Nephron (organoid): ENCODE results near the gene ACP5.
A peak's percentile ranks its signal among the peaks of the same experiment; 100 is the strongest.
"Not testable (repeated sequence)": the region's sequence is repeated elsewhere in the genome, so short reads cannot be mapped to it uniquely, and the experiment has no call there.

Experiments used
- H3K27ac Mint-ChIP-seq, 3 experiments: 2 replicates each; pipeline ENCODE4 v1.8.0; 2020; ENCODE audit warnings: mixed read lengths in 3 of 3, mild to moderate bottlenecking in 2 of 3, moderate library complexity in 1 of 3
- H3K27me3 Mint-ChIP-seq: 2 replicates; pipeline ENCODE4 v1.8.0; 2021; ENCODE audit warnings: low read depth, mild to moderate bottlenecking, moderate library complexity, mixed read lengths
- H3K36me3 Mint-ChIP-seq: 2 replicates; pipeline ENCODE4 v1.8.0; 2020; ENCODE audit warnings: low read depth, mixed read lengths
- H3K4me1 Mint-ChIP-seq: 2 replicates; pipeline ENCODE4 v1.8.0; 2020; ENCODE audit warnings: mixed read lengths
- H3K4me3 Mint-ChIP-seq, 3 experiments: 2 replicates each; pipeline ENCODE4 v1.8.0; 2020; ENCODE audit warnings: mild to moderate bottlenecking in 3 of 3, mixed read lengths in 3 of 3, moderate library complexity in 2 of 3
- H3K9me3 Mint-ChIP-seq: 2 replicates; pipeline ENCODE4 v1.8.0; 2020; ENCODE audit warnings: mixed read lengths
- CTCF ChIP-seq, 3 experiments: fragments of 200-600 bp; sonication (generic); IDR thresholded peaks; one replicate each; pipeline ENCODE4 v1.5.0; 2021; ENCODE audit warnings: antibody characterized with exemption in 3 of 3; ENCODE audit not compliant: unreplicated experiment in 3 of 3

ACP5 gene

GRCh38 chr19:11586331-11586730 is 8.9 kb upstream of the ACP5 start:
- H3K4me1 Mint-ChIP-seq = peaks cover 3% of the 10 kb centered on the region
- no peaks in the 10 kb centered on the region for H3K36me3 Mint-ChIP-seq
- H3K27ac Mint-ChIP-seq = no peak overlapping the region
- peaks cover 3% of the 10 kb centered on the region for H3K27me3 Mint-ChIP-seq
- H3K9me3 Mint-ChIP-seq = no peaks in the 10 kb centered on the region
- TF ChIP-seq CTCF (IDR thresholded peaks at IDR 0.05; ENCODE audit: unreplicated experiment in 3 of 3) = no peak
- no peak overlapping the region for H3K4me3 Mint-ChIP-seq

- no peak for TF ChIP-seq CTCF (IDR thresholded peaks at IDR 0.05; ENCODE audit: unreplicated experiment in 3 of 3)
- Mint-ChIP-seq H3K27me3 (peaks cover 11% of the 10 kb centered on the region), H3K36me3 (no peaks in the 10 kb centered on the region), H3K27ac (peak overlapping the region in 1 of 3 experiments; percentile 34), H3K9me3 (no peaks in the 10 kb centered on the region), H3K4me3 (no peak overlapping the region), H3K4me1 (peaks cover 3% of the 10 kb centered on the region)
These were observed 4.3 kb upstream of the ACP5 start for GRCh38 chr19:11581740-11582139.

GRCh38 chr19:11580116-11580515 is 2.7 kb upstream of the ACP5 start:
- Mint-ChIP-seq H3K27ac (no peak overlapping the region), H3K4me3 (no peak overlapping the region), H3K4me1 (peaks cover 3% of the 10 kb centered on the region), H3K9me3 (no peaks in the 10 kb centered on the region), H3K27me3 (peaks cover 11% of the 10 kb centered on the region), H3K36me3 (no peaks in the 10 kb centered on the region)
- no peak for TF ChIP-seq CTCF (IDR thresholded peaks at IDR 0.05; ENCODE audit: unreplicated experiment in 3 of 3)

- Mint-ChIP-seq H3K9me3 (no peaks in the 10 kb centered on the region), H3K27ac (no peak overlapping the region), H3K36me3 (no peaks in the 10 kb centered on the region), H3K4me1 (peaks cover 3% of the 10 kb centered on the region), H3K27me3 (peaks cover 11% of the 10 kb centered on the region), H3K4me3 (peak overlapping the region; percentile 38 to 60 (median 43))
- TF ChIP-seq CTCF (IDR thresholded peaks at IDR 0.05; ENCODE audit: unreplicated experiment in 3 of 3) = no peak
These were observed 1.1 kb upstream of the ACP5 start for GRCh38 chr19:11578258-11579142.

GRCh38 chr19:11576227-11576626 is 1.2 kb downstream of the ACP5 start:
- H3K36me3 Mint-ChIP-seq = no peaks in the 10 kb centered on the region
- no peaks in the 10 kb centered on the region for H3K4me1 Mint-ChIP-seq
- no peak overlapping the region for H3K27ac Mint-ChIP-seq
- peaks cover 11% of the 10 kb centered on the region for H3K27me3 Mint-ChIP-seq
- peak overlapping the region in 1 of 3 experiments; percentile 9 for H3K4me3 Mint-ChIP-seq
- H3K9me3 Mint-ChIP-seq = no peaks in the 10 kb centered on the region
- no peak for TF ChIP-seq CTCF (IDR thresholded peaks at IDR 0.05; ENCODE audit: unreplicated experiment in 3 of 3)

- H3K36me3 Mint-ChIP-seq = no peaks in the 10 kb centered on the region
- no peak for TF ChIP-seq CTCF (IDR thresholded peaks at IDR 0.05; ENCODE audit: unreplicated experiment in 3 of 3)
- H3K27me3 Mint-ChIP-seq = peaks cover 6% of the 10 kb centered on the region
- H3K27ac Mint-ChIP-seq = no peak overlapping the region
- H3K4me3 Mint-ChIP-seq = no peak overlapping the region
- H3K4me1 Mint-ChIP-seq = no peaks in the 10 kb centered on the region
- H3K9me3 Mint-ChIP-seq = no peaks in the 10 kb centered on the region
These were observed 2.8 kb downstream of the ACP5 start for GRCh38 chr19:11574689-11575088.

GRCh38 chr19:11573763-11574162 is 3.7 kb downstream of the ACP5 start:
- not testable (repeated sequence) for H3K4me1 Mint-ChIP-seq, H3K36me3 Mint-ChIP-seq, H3K27ac Mint-ChIP-seq, H3K27me3 Mint-ChIP-seq, H3K4me3 Mint-ChIP-seq, H3K9me3 Mint-ChIP-seq

GRCh38 chr19:11573354-11573753 is 4.1 kb downstream of the ACP5 start:
- not testable (repeated sequence) for H3K27me3 Mint-ChIP-seq, H3K4me1 Mint-ChIP-seq, H3K27ac Mint-ChIP-seq, H3K9me3 Mint-ChIP-seq, H3K4me3 Mint-ChIP-seq, H3K36me3 Mint-ChIP-seq
